Measurements from ENCODE around the gene CD300LB. TPM values are rescaled to one million over a fixed set of nuclear protein-coding genes. Genes with fewer than 3 reads are reported as not detected.

CD300LB gene
- total RNA-seq, 1 donor from 2014 or later: not detected

DNA sequence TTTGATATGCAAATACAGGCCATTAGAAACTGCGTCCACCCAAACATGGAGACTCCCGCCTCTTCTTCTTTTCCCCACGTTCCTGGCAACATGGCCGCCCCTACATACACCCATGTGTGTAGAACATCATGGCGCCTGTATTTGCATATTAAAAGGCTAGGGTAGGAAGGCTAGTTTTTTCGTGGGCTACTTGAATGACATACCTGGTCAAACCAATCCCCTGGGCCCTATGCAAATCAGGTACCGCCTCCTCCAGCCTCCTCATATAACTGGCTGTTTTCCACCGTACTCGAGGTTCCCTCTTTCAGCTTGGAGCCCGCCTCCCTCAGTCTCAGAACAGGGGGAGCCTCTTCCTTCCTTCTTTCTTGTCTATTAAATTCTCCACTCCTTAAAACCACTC is 840 bp upstream of the CD300LB start:
- Mint-ChIP-seq H3K4me1 (no peaks in the 10 kb centered on the region), H3K27me3 (ENCODE audit: low read depth) (peaks cover 55% of the 10 kb centered on the region), H3K36me3 (no peaks in the 10 kb centered on the region), H3K9me3 (peaks cover 3% of the 10 kb centered on the region), H3K4me3 (no peak overlapping the region), H3K27ac (no peak overlapping the region)
- TF ChIP-seq, protein P1, sequence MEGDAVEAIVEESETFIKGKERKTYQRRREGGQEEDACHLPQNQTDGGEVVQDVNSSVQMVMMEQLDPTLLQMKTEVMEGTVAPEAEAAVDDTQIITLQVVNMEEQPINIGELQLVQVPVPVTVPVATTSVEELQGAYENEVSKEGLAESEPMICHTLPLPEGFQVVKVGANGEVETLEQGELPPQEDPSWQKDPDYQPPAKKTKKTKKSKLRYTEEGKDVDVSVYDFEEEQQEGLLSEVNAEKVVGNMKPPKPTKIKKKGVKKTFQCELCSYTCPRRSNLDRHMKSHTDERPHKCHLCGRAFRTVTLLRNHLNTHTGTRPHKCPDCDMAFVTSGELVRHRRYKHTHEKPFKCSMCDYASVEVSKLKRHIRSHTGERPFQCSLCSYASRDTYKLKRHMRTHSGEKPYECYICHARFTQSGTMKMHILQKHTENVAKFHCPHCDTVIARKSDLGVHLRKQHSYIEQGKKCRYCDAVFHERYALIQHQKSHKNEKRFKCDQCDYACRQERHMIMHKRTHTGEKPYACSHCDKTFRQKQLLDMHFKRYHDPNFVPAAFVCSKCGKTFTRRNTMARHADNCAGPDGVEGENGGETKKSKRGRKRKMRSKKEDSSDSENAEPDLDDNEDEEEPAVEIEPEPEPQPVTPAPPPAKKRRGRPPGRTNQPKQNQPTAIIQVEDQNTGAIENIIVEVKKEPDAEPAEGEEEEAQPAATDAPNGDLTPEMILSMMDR (IDR thresholded peaks at IDR 0.05; ENCODE audit: unreplicated experiment): no peak
- DNase-seq (ENCODE audit: low spot score in 2 of 2, unreplicated experiment in 2 of 2): peak; percentile 5 to 7

DNA sequence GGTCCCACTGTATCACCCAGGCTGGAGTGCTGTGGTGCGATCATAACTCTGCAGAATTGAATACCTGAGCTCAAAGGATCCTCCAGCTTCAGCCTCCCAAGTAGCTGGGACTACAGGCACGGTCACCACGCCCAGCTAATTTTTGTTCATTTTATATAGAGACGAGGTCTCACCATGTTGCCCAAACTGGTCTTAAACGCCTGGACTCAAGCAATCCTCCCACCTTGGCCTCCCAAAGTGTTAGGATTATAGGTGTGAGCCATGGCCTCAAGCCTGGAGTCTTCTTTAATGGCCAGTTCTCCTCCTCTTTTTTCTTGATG is 484 bp downstream of the CD300LB start:
- Mint-ChIP-seq H3K4me3 (no peak overlapping the region), H3K9me3 (peaks cover 3% of the 10 kb centered on the region), H3K4me1 (no peaks in the 10 kb centered on the region), H3K36me3 (no peaks in the 10 kb centered on the region), H3K27ac (no peak overlapping the region), H3K27me3 (ENCODE audit: low read depth) (peaks cover 52% of the 10 kb centered on the region)
- TF ChIP-seq, protein P1 (IDR thresholded peaks at IDR 0.05; ENCODE audit: unreplicated experiment): no peak
- peak in 1 of 2 experiments; percentile 9 for DNase-seq (ENCODE audit: low spot score in 2 of 2, unreplicated experiment in 2 of 2)

DNA sequence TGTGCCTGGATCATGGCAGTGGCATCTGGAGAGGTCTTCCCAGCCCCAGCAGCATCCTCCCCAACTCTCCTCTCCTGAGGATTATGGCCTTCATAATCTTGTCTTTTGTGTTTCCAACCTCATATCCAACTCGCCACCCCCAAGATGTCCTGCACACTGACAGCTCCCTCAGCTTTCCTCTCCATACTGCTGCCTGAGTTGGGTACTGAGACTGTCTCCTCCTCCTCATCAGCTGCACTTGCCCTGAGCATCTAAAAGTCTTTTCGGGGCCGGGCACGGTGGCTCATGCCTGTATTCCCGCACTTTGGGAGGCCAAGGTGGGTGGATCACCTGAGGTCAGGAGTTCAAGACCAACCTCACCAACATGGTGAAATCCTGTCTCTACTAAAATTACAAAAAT is 2.0 kb downstream of the CD300LB start:
- H3K9me3 Mint-ChIP-seq: no peaks in the 10 kb centered on the region
- H3K27me3 Mint-ChIP-seq (ENCODE audit: low read depth): peaks cover 60% of the 10 kb centered on the region
- DNase-seq (ENCODE audit: low spot score in 2 of 2, unreplicated experiment in 2 of 2): peak in 1 of 2 experiments; percentile 20
- H3K4me3 Mint-ChIP-seq: no peak overlapping the region
- H3K4me1 Mint-ChIP-seq: no peaks in the 10 kb centered on the region
- no peaks in the 10 kb centered on the region for H3K36me3 Mint-ChIP-seq
- no peak overlapping the region for H3K27ac Mint-ChIP-seq
- TF ChIP-seq, protein P1 (IDR thresholded peaks at IDR 0.05; ENCODE audit: unreplicated experiment): no peak

DNA sequence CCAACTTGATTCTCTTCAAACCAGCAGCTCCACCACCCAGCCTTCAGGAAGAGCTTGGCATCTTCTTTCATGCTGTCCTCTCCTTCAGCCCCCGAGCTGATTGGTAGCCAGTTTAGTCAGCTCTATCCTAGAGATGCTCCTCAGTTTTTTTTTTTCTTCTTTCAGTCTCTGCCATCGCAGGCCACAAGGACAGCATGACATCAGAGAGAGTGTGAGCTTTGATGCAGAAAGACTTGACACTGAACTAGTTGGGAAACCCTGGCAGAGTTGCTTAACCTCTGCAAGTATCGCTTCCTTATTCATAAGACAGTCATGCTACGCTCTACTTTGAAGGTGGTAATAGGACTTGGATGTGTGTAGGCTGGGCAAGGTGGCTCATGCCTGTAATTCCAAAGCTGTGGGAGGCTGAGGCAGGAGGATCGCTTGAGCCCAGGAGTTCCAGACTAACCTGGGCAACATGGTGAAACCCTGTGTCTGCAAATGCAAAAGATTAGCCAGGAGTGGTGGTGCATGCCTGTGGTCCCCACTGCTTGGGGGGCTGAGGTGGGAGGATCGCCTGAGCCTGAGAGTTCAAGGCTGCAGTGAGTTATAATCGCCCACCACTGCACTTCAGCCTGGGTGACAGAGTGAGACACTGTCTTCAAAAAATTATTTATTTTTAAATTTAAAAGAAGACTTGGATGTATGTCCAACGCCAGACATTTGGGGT is 2.6 kb downstream of the CD300LB start:
- Mint-ChIP-seq H3K4me1 (no peaks in the 10 kb centered on the region), H3K36me3 (no peaks in the 10 kb centered on the region), H3K4me3 (no peak overlapping the region), H3K9me3 (no peaks in the 10 kb centered on the region), H3K27ac (no peak overlapping the region), H3K27me3 (ENCODE audit: low read depth) (peaks cover 64% of the 10 kb centered on the region)
- peak in 1 of 2 experiments; percentile 10 for DNase-seq (ENCODE audit: low spot score in 2 of 2, unreplicated experiment in 2 of 2)
- TF ChIP-seq, protein P1 (IDR thresholded peaks at IDR 0.05; ENCODE audit: unreplicated experiment): no peak

DNA sequence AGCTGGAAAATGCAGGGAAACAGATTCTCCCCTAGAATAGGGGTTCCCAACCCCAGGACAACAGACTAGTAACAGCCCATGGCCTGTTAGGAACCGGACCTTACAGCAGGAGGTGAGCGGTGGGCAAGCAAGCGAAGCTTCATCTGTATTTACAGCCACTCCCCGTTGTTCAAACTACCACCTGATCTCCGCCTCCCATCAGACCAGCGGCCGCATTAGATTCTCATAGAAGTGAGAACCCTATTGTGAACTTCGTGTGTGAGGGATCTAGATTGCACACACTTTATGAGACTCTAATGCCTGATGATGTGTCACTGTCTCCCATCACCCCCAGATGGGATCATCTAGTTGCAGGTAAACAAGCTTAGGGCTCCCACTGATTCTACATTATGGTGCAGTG is 3.5 kb downstream of the CD300LB start:
- no peaks in the 10 kb centered on the region for H3K9me3 Mint-ChIP-seq
- peaks cover 67% of the 10 kb centered on the region for H3K27me3 Mint-ChIP-seq (ENCODE audit: low read depth)
- no peak overlapping the region for H3K27ac Mint-ChIP-seq
- no peak for DNase-seq (ENCODE audit: low spot score in 2 of 2, unreplicated experiment in 2 of 2)
- no peaks in the 10 kb centered on the region for H3K4me1 Mint-ChIP-seq
- no peaks in the 10 kb centered on the region for H3K36me3 Mint-ChIP-seq
- H3K4me3 Mint-ChIP-seq: no peak overlapping the region
- TF ChIP-seq, protein P1 (IDR thresholded peaks at IDR 0.05; ENCODE audit: unreplicated experiment): no peak

Data from mesothelial cell of epicardium (in vitro differentiated cells).